Measurements from ENCODE around the gene PDGFC. TPM values are rescaled to one million over a fixed set of nuclear protein-coding genes. Genes with fewer than 3 reads are reported as not detected.
A peak's percentile ranks its signal among the peaks of the same experiment; 100 is the strongest.

The PDGFC gene, protein sequence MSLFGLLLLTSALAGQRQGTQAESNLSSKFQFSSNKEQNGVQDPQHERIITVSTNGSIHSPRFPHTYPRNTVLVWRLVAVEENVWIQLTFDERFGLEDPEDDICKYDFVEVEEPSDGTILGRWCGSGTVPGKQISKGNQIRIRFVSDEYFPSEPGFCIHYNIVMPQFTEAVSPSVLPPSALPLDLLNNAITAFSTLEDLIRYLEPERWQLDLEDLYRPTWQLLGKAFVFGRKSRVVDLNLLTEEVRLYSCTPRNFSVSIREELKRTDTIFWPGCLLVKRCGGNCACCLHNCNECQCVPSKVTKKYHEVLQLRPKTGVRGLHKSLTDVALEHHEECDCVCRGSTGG
- total RNA-seq (under 1 TPM in 1 of 2 experiments, not detected in 1; 0.29 TPM), polyA plus RNA-seq (not detected)

DNA sequence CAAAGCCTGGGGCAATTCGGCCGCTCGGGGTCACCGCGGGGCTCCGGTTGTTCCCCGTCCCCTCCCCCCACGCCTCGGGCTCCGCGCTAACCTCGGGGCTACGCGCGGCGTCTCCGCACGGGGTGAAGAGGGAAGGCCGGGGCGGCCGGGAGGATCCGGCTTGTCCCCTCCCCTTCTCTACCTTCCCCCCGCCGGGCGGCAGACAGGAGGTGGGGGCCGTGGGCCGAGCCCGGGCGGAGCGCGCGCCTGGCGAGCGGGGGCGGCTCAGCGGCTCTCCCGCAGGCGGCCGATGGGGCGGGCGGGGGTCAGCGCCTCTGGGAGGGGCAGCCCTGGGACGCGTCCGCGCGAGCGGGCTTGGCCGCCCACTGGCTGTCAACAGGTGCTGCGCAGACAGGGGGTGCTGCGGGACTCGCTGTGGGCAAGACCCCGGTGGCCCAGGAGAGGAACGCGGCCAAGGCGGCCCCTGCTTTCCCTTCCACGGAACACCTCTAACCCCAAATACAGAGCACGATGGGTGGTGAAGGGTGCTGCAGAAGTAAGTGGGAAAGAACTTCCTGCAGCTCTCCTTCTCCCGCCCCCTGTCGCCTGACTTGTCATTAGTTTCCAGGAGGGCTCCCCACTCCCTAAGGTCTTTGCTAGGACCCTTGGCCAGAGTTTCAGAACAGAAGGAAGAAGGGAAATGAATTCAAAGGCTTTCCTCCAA is at the start of gene PDGFC:
Gene PDGFC (minus strand): TSS at position 124 of the 703 bp plus-strand sequence. CDS start 896 bp downstream, outside the sequence.
- ChIA-PET POLR2A (ENCODE audit: partially characterized antibody) (no interaction called here), CTCF (ENCODE audit: partially characterized antibody) (interaction anchor here (1.1 kb wide), 1 partner anchor 10 kb away, joined by 3 read pairs; no protein-coding TSS in a partner anchor)
- Histone ChIP-seq H3K4me1 (ENCODE audit: insufficient read depth, low read length) (no peaks in the 10 kb centered on the region), H3K9me3 (ENCODE audit: control insufficient read depth in 1 of 2, low read length in 2 of 2) (no peaks in the 10 kb centered on the region), H3K27ac (ENCODE audit: low read depth, low read length) (no peak within 1 kb of the TSS), H3K36me3 (ENCODE audit: insufficient read depth, low read length) (no peaks in the 10 kb centered on the region), H3K27me3 (ENCODE audit: insufficient read depth, low read length) (peaks cover 9% of the 10 kb centered on the region), H3K4me3 (ENCODE audit: low read length in 2 of 2) (no peak within 1 kb of the TSS)
- Mint-ChIP-seq H3K36me3 (no peaks in the 10 kb centered on the region), H3K27ac (no peak within 1 kb of the TSS), H3K9me3 (peaks cover 3 to 31% (median 7%) of the 10 kb centered on the region in 8 donors), H3K4me1 (peaks cover 4 to 8% (median 7%) of the 10 kb centered on the region in 4 donors), H3K27me3 (peaks cover 27 to 44% of the 10 kb centered on the region in 2 donors), H3K4me3 (peak within 1 kb of the TSS in 7 of 8 donors; percentile 13 to 62 (median 44))
- DNase-seq: peak in 1 of 5 donors; percentile 31
- intact Hi-C loops (cut with micrococcal nuclease): no loop called here

DNA sequence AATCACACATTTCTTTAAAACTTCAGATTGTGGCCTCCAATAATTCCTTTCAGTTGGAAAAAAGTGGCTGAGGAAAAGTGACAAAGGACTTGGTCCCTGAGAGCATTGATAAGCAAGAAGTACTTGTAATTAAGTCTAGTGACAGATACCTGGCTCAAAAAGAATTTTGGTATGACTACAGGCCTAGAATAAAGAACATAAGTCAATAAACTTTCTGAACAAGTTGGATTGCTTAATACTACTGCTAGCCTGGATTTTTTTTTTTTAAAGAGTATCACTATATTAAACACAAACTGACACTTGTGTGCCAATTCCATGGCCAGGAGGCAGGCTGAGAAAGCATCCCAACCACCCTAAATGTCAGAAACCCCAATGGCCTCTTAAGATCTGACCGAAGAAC is 49.3 kb upstream of the PDGFC start:
- Histone ChIP-seq H3K4me3 (ENCODE audit: low read length in 2 of 2) (no peak overlapping the region), H3K27me3 (ENCODE audit: insufficient read depth, low read length) (no peaks in the 10 kb centered on the region), H3K27ac (ENCODE audit: low read depth, low read length) (no peak overlapping the region), H3K9me3 (ENCODE audit: control insufficient read depth in 1 of 2, low read length in 2 of 2) (no peaks in the 10 kb centered on the region), H3K4me1 (ENCODE audit: insufficient read depth, low read length) (no peaks in the 10 kb centered on the region), H3K36me3 (ENCODE audit: insufficient read depth, low read length) (no peaks in the 10 kb centered on the region)
- Mint-ChIP-seq H3K4me1 (no peaks in the 10 kb centered on the region), H3K9me3 (peaks cover 0 to 8% (median 5%) of the 10 kb centered on the region in 8 donors), H3K4me3 (no peak overlapping the region), H3K27me3 (no peaks in the 10 kb centered on the region), H3K36me3 (no peaks in the 10 kb centered on the region), H3K27ac (no peak overlapping the region)
- intact Hi-C loops (cut with micrococcal nuclease): no loop called here
- DNase-seq: no peak
- CTCF ChIA-PET (ENCODE audit: partially characterized antibody): no interaction called here
- POLR2A ChIA-PET (ENCODE audit: partially characterized antibody): no interaction called here

DNA sequence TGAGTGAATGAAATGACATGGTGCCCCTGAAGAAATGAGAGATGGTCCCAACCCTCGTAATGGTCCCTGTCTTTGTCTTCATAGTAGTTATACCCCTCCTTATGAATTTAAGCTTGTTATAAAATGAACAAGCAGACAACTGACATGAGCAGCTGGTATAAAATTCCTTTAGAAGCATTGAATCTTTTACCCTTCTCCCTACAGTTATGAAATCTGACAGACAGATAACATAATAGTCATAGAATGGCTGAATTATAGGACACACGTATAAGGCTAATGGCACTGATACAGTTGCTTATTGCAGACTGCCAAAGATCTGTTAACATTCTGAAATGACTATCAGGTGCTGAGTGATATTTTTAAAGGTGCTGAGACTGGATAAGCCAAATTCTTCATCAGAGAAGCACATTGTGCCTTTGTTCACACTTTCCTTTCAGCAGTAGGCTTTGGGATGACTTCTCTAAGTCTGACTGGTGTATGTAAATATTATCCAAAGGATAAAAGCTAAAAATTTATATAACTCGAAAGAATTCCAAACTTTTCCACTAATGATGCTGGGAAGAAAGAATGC is 47.4 kb upstream of the PDGFC start:
- H3K27me3 Mint-ChIP-seq: no peaks in the 10 kb centered on the region
- H3K4me3 Mint-ChIP-seq: no peak overlapping the region
- ChIA-PET POLR2A (ENCODE audit: partially characterized antibody) (no interaction called here), CTCF (ENCODE audit: partially characterized antibody) (no interaction called here)
- no peaks in the 10 kb centered on the region for H3K4me1 Mint-ChIP-seq
- DNase-seq: no peak
- no peak overlapping the region for H3K27ac Mint-ChIP-seq
- intact Hi-C loops (cut with micrococcal nuclease): no loop called here
- Histone ChIP-seq H3K27me3 (ENCODE audit: insufficient read depth, low read length) (no peaks in the 10 kb centered on the region), H3K9me3 (ENCODE audit: control insufficient read depth in 1 of 2, low read length in 2 of 2) (no peaks in the 10 kb centered on the region), H3K27ac (ENCODE audit: low read depth, low read length) (no peak overlapping the region), H3K4me3 (ENCODE audit: low read length in 2 of 2) (no peak overlapping the region), H3K36me3 (ENCODE audit: insufficient read depth, low read length) (no peaks in the 10 kb centered on the region), H3K4me1 (ENCODE audit: insufficient read depth, low read length) (no peaks in the 10 kb centered on the region)
- peaks cover 0 to 8% (median 4%) of the 10 kb centered on the region in 8 donors for H3K9me3 Mint-ChIP-seq
- no peaks in the 10 kb centered on the region for H3K36me3 Mint-ChIP-seq

DNA sequence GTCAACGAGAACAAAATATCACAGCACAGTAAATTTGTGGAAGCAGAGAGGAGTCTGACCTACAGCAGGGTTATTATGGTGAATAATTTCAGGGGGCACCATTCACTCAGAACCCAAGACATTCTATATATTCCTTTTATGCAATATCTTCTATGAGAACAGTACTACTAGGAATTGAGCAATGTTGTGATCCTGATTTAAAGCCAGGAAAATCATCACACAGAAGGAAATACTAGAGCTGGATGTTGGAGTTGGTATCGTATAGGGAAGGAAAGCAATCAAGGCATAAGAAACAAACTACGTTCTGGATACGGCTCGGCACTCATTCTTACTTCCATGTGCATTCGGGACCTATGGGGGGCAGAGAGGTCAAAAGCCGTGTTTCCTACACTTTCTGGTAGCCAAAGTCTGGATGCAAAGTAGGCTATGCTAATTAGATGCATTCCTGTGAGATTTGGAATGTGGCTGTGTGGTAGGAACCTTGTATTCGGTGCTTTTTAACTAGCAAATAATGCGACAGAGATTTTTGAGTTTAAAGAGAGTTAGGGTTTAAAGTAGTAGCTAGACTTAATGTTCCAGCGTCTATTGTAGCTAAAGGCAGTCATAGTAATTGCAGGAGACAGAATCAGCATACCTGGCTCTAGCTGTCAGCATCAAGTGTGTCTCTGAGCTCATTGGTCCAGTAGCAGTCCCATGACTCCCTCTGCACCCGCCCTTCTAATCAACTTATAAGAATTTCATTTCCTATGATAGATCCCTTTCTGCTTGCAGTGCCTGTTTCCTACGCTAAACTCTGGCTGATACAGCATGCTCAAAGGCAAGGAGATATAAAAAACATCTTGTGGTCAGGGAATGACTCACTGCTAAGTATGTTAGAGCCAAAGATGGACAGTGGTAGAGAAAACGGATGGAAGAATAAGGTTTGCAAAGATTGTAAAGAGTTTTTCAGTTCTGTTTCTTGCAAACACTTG is 43.3 kb upstream of the PDGFC start:
- ChIA-PET POLR2A (ENCODE audit: partially characterized antibody) (no interaction called here), CTCF (ENCODE audit: partially characterized antibody) (no interaction called here)
- H3K36me3 Mint-ChIP-seq: no peaks in the 10 kb centered on the region
- no peaks in the 10 kb centered on the region for H3K4me1 Mint-ChIP-seq
- H3K27ac Mint-ChIP-seq: no peak overlapping the region
- Histone ChIP-seq H3K27me3 (ENCODE audit: insufficient read depth, low read length) (no peaks in the 10 kb centered on the region), H3K36me3 (ENCODE audit: insufficient read depth, low read length) (no peaks in the 10 kb centered on the region), H3K9me3 (ENCODE audit: control insufficient read depth in 1 of 2, low read length in 2 of 2) (no peaks in the 10 kb centered on the region), H3K4me1 (ENCODE audit: insufficient read depth, low read length) (no peaks in the 10 kb centered on the region), H3K27ac (ENCODE audit: low read depth, low read length) (no peak overlapping the region), H3K4me3 (ENCODE audit: low read length in 2 of 2) (no peak overlapping the region)
- no peak overlapping the region for H3K4me3 Mint-ChIP-seq
- intact Hi-C loops (cut with micrococcal nuclease): no loop called here
- no peak for DNase-seq
- no peaks in the 10 kb centered on the region for H3K27me3 Mint-ChIP-seq
- peaks cover 0 to 6% (median 0%) of the 10 kb centered on the region in 8 donors for H3K9me3 Mint-ChIP-seq

DNA sequence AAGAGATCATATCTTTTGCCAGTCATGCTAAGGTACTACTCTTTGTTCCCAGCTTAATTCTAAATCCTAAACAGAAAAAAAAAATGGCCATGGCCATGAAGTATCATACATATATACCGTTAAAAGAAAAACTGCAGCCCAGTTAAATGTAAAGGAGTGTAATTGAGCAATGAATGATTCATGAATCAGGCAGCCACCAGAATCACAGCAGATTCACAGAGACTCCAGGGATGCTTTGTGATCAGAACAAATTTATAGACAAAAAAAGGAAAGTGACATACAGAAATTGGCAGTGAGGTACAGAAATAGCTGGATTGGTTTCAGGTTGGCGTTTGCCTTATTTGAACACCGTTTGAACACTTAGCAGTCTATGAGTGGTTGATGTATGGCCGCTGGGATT is 42.1 kb upstream of the PDGFC start:
- CTCF ChIA-PET (ENCODE audit: partially characterized antibody): no interaction called here
- POLR2A ChIA-PET (ENCODE audit: partially characterized antibody): no interaction called here
- H3K4me1 ChIP-seq (ENCODE audit: insufficient read depth, low read length): no peaks in the 10 kb centered on the region
- no peak overlapping the region for H3K4me3 ChIP-seq (ENCODE audit: low read length in 2 of 2)
- no peaks in the 10 kb centered on the region for H3K36me3 ChIP-seq (ENCODE audit: insufficient read depth, low read length)
- no peaks in the 10 kb centered on the region for H3K36me3 Mint-ChIP-seq
- H3K27ac Mint-ChIP-seq: no peak overlapping the region
- peaks cover 0 to 3% of the 10 kb centered on the region in 2 donors for H3K9me3 ChIP-seq (ENCODE audit: control insufficient read depth in 1 of 2, low read length in 2 of 2)
- H3K4me1 Mint-ChIP-seq: no peaks in the 10 kb centered on the region
- no peaks in the 10 kb centered on the region for H3K27me3 ChIP-seq (ENCODE audit: insufficient read depth, low read length)
- no peaks in the 10 kb centered on the region for H3K27me3 Mint-ChIP-seq
- no peak for DNase-seq
- H3K27ac ChIP-seq (ENCODE audit: low read depth, low read length): no peak overlapping the region
- H3K4me3 Mint-ChIP-seq: no peak overlapping the region
- intact Hi-C loops (cut with micrococcal nuclease): no loop called here
- H3K9me3 Mint-ChIP-seq: peaks cover 0 to 6% (median under 1%) of the 10 kb centered on the region in 8 donors

DNA sequence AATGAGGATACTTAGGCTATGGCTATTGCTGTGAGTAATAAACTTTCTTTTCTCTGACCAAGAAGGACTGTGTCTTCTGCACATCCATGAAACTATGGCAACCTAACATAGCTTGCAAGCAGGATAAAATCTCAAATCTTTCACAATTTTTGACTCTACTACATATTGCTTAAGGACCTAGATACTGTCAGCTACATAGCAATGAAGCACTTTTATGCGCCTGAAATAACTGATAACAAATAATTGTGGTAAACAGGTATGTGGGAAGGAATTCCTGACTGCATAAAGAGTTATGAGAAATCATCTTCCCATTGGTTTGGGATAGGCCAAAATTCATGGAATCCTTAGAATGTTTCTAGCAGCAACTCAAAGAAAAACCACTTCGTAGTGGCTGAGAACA is 41.2 kb upstream of the PDGFC start:
- Histone ChIP-seq H3K9me3 (ENCODE audit: control insufficient read depth in 1 of 2, low read length in 2 of 2) (peaks cover 0 to 3% of the 10 kb centered on the region in 2 donors), H3K36me3 (ENCODE audit: insufficient read depth, low read length) (no peaks in the 10 kb centered on the region), H3K4me1 (ENCODE audit: insufficient read depth, low read length) (no peaks in the 10 kb centered on the region), H3K27ac (ENCODE audit: low read depth, low read length) (no peak overlapping the region), H3K4me3 (ENCODE audit: low read length in 2 of 2) (no peak overlapping the region), H3K27me3 (ENCODE audit: insufficient read depth, low read length) (no peaks in the 10 kb centered on the region)
- Mint-ChIP-seq H3K4me1 (no peaks in the 10 kb centered on the region), H3K36me3 (no peaks in the 10 kb centered on the region), H3K27ac (no peak overlapping the region), H3K9me3 (peaks cover 0 to 6% (median 3%) of the 10 kb centered on the region in 8 donors), H3K27me3 (no peaks in the 10 kb centered on the region), H3K4me3 (no peak overlapping the region)
- no peak for DNase-seq
- ChIA-PET CTCF (ENCODE audit: partially characterized antibody) (no interaction called here), POLR2A (ENCODE audit: partially characterized antibody) (no interaction called here)
- intact Hi-C loops (cut with micrococcal nuclease): no loop called here
